Calu3 (cell line): ENCODE measurements around the gene CCNC. TPM values are rescaled to one million over a fixed set of nuclear protein-coding genes. Genes with fewer than 3 reads are reported as not detected.

Source experiments
- BruUV-seq: library from RNA; stranded (reverse); fragments of 400-500 nt; replicated peaks from 2 replicates; lab custom pipeline; 2021; lab: Mats Ljungman, UMichigan
- CTCF ChIA-PET: fragments of 300-600 bp; sonication (Branson Sonifier 250); formaldehyde crosslinking; loops from one replicate; lab custom pipeline; 2022; ENCODE audit warnings: antibody characterized with exemption; lab: Charles Lee
- DNase-seq: peaks from one replicate; pipeline ENCODE4 v3.0.0; 2022
- H3K27ac Mint-ChIP-seq: one replicate; pipeline ENCODE4 v1.8.0; 2022; ENCODE audit warnings: mixed read lengths; ENCODE audit not compliant: unreplicated experiment
- H3K27me3 Mint-ChIP-seq: one replicate; pipeline ENCODE4 v1.8.0; 2022; ENCODE audit warnings: mixed read lengths; ENCODE audit not compliant: unreplicated experiment
- H3K36me3 Mint-ChIP-seq: one replicate; pipeline ENCODE4 v1.8.0; 2022; ENCODE audit warnings: mild to moderate bottlenecking, moderate library complexity, mixed read lengths; ENCODE audit not compliant: insufficient read depth, unreplicated experiment
- H3K4me1 Mint-ChIP-seq: one replicate; pipeline ENCODE4 v1.8.0; 2022; ENCODE audit warnings: mild to moderate bottlenecking, low read depth, mixed read lengths; ENCODE audit not compliant: unreplicated experiment
- H3K4me3 Mint-ChIP-seq: one replicate; pipeline ENCODE4 v1.8.0; 2022; ENCODE audit warnings: mild to moderate bottlenecking, low read depth, moderate library complexity, mixed read lengths; ENCODE audit not compliant: unreplicated experiment
- H3K9me3 Mint-ChIP-seq: one replicate; pipeline ENCODE4 v1.8.0; 2022; ENCODE audit warnings: low read depth, mixed read lengths; ENCODE audit not compliant: unreplicated experiment
- intact Hi-C: fragments of 100-400 bp; cut with micrococcal nuclease; formaldehyde crosslinking; loops from one replicate; pipeline ENCODE4 v1.10.0; 2022; ENCODE audit not compliant: unreplicated experiment
- total RNA-seq: library from RNA; stranded (reverse); gene quantifications from 2 replicates; pipeline ENCODE4 v1.2.3, GENCODE V29; 2022
- TF ChIP-seq, protein P1 (sequence below): fragments of 200-600 bp; IDR thresholded peaks from one replicate; pipeline ENCODE4 v1.8.0; 2022; ENCODE audit warnings: antibody characterized with exemption; ENCODE audit not compliant: unreplicated experiment

CCNC gene
- total RNA-seq, 1 experiment from 2014 or later, result 78.3 TPM

DNA sequence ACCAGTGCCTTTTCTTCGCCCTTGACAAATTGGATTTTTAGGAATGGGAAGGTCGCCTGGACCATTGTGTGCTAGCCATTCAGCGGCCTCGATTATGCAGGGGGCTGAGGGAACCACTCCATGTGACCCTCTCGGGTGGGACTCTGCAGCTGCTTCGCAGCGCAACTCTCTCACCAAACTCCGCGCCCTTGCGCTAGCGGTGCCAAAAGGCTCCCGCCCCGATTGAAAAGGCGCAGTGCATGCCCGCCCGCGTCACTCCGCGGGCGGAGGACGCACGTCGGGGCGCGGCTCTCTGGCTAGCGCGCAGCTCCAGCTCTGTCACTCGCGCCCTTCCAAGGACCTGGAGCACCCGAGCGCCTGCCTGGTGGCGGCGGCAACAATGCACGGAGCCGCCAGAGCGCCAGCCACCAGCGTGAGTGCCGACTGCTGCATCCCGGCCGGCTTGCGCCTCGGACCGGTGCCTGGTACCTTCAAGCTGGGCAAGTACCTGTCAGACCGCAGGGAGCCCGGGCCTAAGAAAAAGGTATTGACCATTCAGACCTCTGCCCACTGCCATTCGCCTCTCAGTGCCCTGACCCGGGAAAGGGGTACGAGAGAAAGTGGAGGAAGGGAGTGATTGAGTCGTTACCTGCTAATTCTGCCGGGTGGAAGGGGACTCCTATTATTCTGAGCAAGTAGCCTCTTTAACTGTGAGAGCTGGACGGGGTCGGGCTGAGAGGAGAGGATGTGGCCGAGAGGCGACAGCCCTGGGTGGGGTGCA, 38.4 kb upstream of the CCNC start, which contains the start of gene PRDM13:
Gene PRDM13, plus strand, starts transcription at position 178 of the 760 bp plus-strand sequence. Its CDS starts 202 bp downstream, at position 380.
- DNase-seq, result no peak
- intact Hi-C loops, result no loop called here
- Mint-ChIP-seq H3K27me3 (peaks cover 100% of the 10 kb centered on the region), H3K27ac (no peak within 1 kb of the TSS), H3K9me3 (no peaks in the 10 kb centered on the region), H3K4me3 (no peak within 1 kb of the TSS), H3K4me1 (no peaks in the 10 kb centered on the region), H3K36me3 (no peaks in the 10 kb centered on the region)
- TF ChIP-seq, protein P1, sequence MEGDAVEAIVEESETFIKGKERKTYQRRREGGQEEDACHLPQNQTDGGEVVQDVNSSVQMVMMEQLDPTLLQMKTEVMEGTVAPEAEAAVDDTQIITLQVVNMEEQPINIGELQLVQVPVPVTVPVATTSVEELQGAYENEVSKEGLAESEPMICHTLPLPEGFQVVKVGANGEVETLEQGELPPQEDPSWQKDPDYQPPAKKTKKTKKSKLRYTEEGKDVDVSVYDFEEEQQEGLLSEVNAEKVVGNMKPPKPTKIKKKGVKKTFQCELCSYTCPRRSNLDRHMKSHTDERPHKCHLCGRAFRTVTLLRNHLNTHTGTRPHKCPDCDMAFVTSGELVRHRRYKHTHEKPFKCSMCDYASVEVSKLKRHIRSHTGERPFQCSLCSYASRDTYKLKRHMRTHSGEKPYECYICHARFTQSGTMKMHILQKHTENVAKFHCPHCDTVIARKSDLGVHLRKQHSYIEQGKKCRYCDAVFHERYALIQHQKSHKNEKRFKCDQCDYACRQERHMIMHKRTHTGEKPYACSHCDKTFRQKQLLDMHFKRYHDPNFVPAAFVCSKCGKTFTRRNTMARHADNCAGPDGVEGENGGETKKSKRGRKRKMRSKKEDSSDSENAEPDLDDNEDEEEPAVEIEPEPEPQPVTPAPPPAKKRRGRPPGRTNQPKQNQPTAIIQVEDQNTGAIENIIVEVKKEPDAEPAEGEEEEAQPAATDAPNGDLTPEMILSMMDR, result no peak
- BruUV-seq, result no TSS peak
- CTCF ChIA-PET, result no interaction called here

- BruUV-seq, result no TSS peak
- Mint-ChIP-seq H3K4me1 (no peaks in the 10 kb centered on the region), H3K27ac (no peak overlapping the region), H3K36me3 (no peaks in the 10 kb centered on the region), H3K4me3 (no peak overlapping the region), H3K27me3 (peaks cover 100% of the 10 kb centered on the region), H3K9me3 (no peaks in the 10 kb centered on the region)
- TF ChIP-seq, protein P1, result no peak
- CTCF ChIA-PET, result no interaction called here
- intact Hi-C loops, result no loop called here
- no peak for DNase-seq
These were observed 37.6 kb upstream of the CCNC start for GRCh38 chr6:99605911-99606655.

DNA sequence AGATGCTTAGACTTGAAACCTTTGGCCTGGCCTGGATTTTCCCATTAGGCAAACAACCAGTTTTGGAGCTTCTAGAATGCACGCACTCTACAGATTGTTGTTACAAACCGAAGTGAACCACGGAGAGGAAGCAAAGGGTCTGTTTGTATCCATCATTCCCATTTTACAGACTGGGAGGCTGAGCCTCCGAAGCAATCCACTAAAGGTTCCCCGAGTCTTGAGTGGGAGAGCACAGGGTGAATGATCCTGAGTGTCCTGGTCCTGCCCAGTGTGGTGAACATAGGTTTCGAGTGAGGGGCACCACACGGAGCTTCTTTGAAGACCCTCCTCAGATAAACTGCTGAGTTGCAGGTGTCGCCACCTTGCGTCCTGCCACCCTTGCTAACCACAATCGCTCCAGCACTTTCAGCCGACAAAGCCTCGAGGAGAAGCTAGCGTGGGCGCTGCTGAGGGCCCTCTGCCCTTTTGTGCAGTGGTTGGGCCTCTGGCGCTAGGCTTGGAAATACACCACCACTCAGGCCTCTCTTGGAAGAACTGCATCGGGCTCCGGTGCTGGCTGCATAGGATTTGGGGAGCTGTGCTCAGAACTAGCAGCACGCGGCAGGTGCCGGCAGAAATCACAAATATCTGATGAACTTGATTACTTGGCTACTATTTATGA, 36.7 kb upstream of the CCNC start:
- Mint-ChIP-seq H3K27me3 (peaks cover 100% of the 10 kb centered on the region), H3K9me3 (no peaks in the 10 kb centered on the region), H3K27ac (no peak overlapping the region), H3K36me3 (no peaks in the 10 kb centered on the region), H3K4me3 (no peak overlapping the region), H3K4me1 (no peaks in the 10 kb centered on the region)
- no TSS peak for BruUV-seq
- CTCF ChIA-PET, result no interaction called here
- TF ChIP-seq, protein P1, result no peak
- intact Hi-C loops, result no loop called here
- DNase-seq, result no peak
